Smooth muscle cell (in vitro differentiated cells): Measurements from ENCODE around the gene RWDD3. TPM values are rescaled to one million over a fixed set of nuclear protein-coding genes. Genes with fewer than 3 reads are reported as not detected.

Experiments used
- DNase-seq: peaks from one replicate; lab custom pipeline; 2025; ENCODE audit not compliant: unreplicated experiment; lab: John Stamatoyannopoulos, UW
- H2AFZ ChIP-seq: fragments of 200-600 bp; sonication (generic); 2 replicates; pipeline ENCODE4 v1.6.0; 2016; ENCODE audit warnings: antibody characterized with exemption, low read depth, mild to moderate bottlenecking
- H3F3A ChIP-seq: fragments of 200-600 bp; sonication (generic); 2 replicates; pipeline ENCODE4 v1.6.0; 2017; ENCODE audit warnings: antibody characterized with exemption, low read depth
- H3K27ac ChIP-seq: fragments of 200-600 bp; sonication (generic); 2 replicates; pipeline ENCODE4 v1.5.1; 2016; ENCODE audit warnings: low read depth, mild to moderate bottlenecking
- H3K27me3 ChIP-seq: fragments of 200-600 bp; sonication (generic); 2 replicates; pipeline ENCODE4 v1.6.1; 2016; ENCODE audit warnings: low read depth, mild to moderate bottlenecking
- H3K36me3 ChIP-seq: fragments of 200-600 bp; sonication (generic); 2 replicates; pipeline ENCODE4 v1.5.1; 2016; ENCODE audit warnings: low read depth
- H3K4me1 ChIP-seq: fragments of 200-600 bp; sonication (generic); 2 replicates; pipeline ENCODE4 v1.5.1; 2016; ENCODE audit warnings: low read depth
- H3K4me2 ChIP-seq: fragments of 200-600 bp; sonication (generic); 2 replicates; pipeline ENCODE4 v1.6.0; 2016; ENCODE audit warnings: mild to moderate bottlenecking
- H3K4me3 ChIP-seq: fragments of 200-600 bp; sonication (generic); 2 replicates; pipeline ENCODE4 v1.5.1; 2016; ENCODE audit warnings: mild to moderate bottlenecking
- H3K79me2 ChIP-seq: fragments of 200-600 bp; sonication (generic); 2 replicates; pipeline ENCODE4 v1.6.0; 2016; ENCODE audit warnings: low read depth, mild to moderate bottlenecking
- H3K9ac ChIP-seq: fragments of 200-600 bp; sonication (generic); 2 replicates; pipeline ENCODE4 v1.6.0; 2016; ENCODE audit warnings: low read depth
- H3K9me3 ChIP-seq: fragments of 200-600 bp; sonication (generic); replicated peaks from 2 replicates; pipeline ENCODE4 v1.5.1; 2016; ENCODE audit warnings: low read depth
- H4K20me1 ChIP-seq: fragments of 200-600 bp; sonication (generic); 2 replicates; pipeline ENCODE4 v1.6.0; 2016; ENCODE audit warnings: low read depth
- CTCF ChIP-seq: fragments of 200-600 bp; sonication (generic); IDR thresholded peaks from 2 replicates; pipeline ENCODE4 v1.5.1; 2017; ENCODE audit warnings: borderline replicate concordance, mild to moderate bottlenecking, antibody characterized with exemption; ENCODE audit not compliant: insufficient read depth, poor library complexity, severe bottlenecking
- WGBS: methylation state at CpG from one replicate; pipeline ENCODE4 v1.1.7; 2016; ENCODE audit warnings: low lambda C conversion rate; 5-methylcytosine and 5-hydroxymethylcytosine counted together
- polyA plus RNA-seq: library from polyadenylated mRNA; unstranded; fragments of >200 nt; fragmentation: Nextera tagmentation; extraction: Ambion mirVana; gene quantifications from 2 replicates; pipeline ENCODE4 v1.2.1, GENCODE V29; 2016
- total RNA-seq: library from RNA; depleted of rRNA; stranded (reverse); fragments of >200 nt; gene quantifications from 2 replicates; pipeline ENCODE4 v1.2.3, GENCODE V29; 2014

RWDD3 gene
- total and polyA plus RNA-seq, 2 experiments from 2014 or later: 21.5 to 28.2 TPM

- no peaks in the 10 kb centered on the region for H3K79me2 ChIP-seq
- H3F3A ChIP-seq: no peaks in the 10 kb centered on the region
- no peak overlapping the region for H3K4me3 ChIP-seq
- no peaks in the 10 kb centered on the region for H3K4me1 ChIP-seq
- WGBS: 88% methylated on average over 1 of the region's 1 CpG
- no peaks in the 10 kb centered on the region for H3K27me3 ChIP-seq
- H3K36me3 ChIP-seq: no peaks in the 10 kb centered on the region
- H3K9me3 ChIP-seq: no peaks in the 10 kb centered on the region
- H2AFZ ChIP-seq: no peak overlapping the region
- H3K27ac ChIP-seq: no peak overlapping the region
- no peak for TF ChIP-seq CTCF
- H3K9ac ChIP-seq: no peak overlapping the region
- no peak for DNase-seq
- peaks cover 16% of the 10 kb centered on the region for H4K20me1 ChIP-seq
- no peak overlapping the region for H3K4me2 ChIP-seq
These were observed 15.9 kb downstream of the RWDD3 start for GRCh38 chr1:95249916-95250315.

GRCh38 chr1:95252422-95252821 is 18.4 kb downstream of the RWDD3 start:
- no peaks in the 10 kb centered on the region for H3K79me2 ChIP-seq
- TF ChIP-seq CTCF: no peak
- H4K20me1 ChIP-seq: peaks cover 5% of the 10 kb centered on the region
- no peaks in the 10 kb centered on the region for H3K9me3 ChIP-seq
- no peak overlapping the region for H3K27ac ChIP-seq
- no peaks in the 10 kb centered on the region for H3K4me1 ChIP-seq
- DNase-seq: no peak
- 96% methylated on average over 4 of the region's 4 CpGs for WGBS
- H3F3A ChIP-seq: no peaks in the 10 kb centered on the region
- H2AFZ ChIP-seq: no peak overlapping the region
- no peak overlapping the region for H3K4me3 ChIP-seq
- no peaks in the 10 kb centered on the region for H3K27me3 ChIP-seq
- no peak overlapping the region for H3K9ac ChIP-seq
- no peak overlapping the region for H3K4me2 ChIP-seq
- H3K36me3 ChIP-seq: no peaks in the 10 kb centered on the region

GRCh38 chr1:95254959-95255358 is 20.9 kb downstream of the RWDD3 start:
- Histone ChIP-seq H3K4me3 (no peak overlapping the region), H3K27ac (no peak overlapping the region), H3K4me2 (no peak overlapping the region), H3K36me3 (no peaks in the 10 kb centered on the region), H3K79me2 (no peaks in the 10 kb centered on the region), H3F3A (no peaks in the 10 kb centered on the region), H3K27me3 (no peaks in the 10 kb centered on the region), H3K9ac (no peak overlapping the region), H3K4me1 (no peaks in the 10 kb centered on the region), H4K20me1 (no peaks in the 10 kb centered on the region), H2AFZ (no peak overlapping the region), H3K9me3 (no peaks in the 10 kb centered on the region)
- TF ChIP-seq CTCF: no peak
- no peak for DNase-seq

GRCh38 chr1:95255826-95256225 is 21.8 kb downstream of the RWDD3 start:
- Histone ChIP-seq H3K9me3 (no peaks in the 10 kb centered on the region), H3F3A (no peaks in the 10 kb centered on the region), H3K9ac (no peak overlapping the region), H3K79me2 (no peaks in the 10 kb centered on the region), H3K4me2 (no peak overlapping the region), H3K27ac (no peak overlapping the region), H3K4me3 (no peak overlapping the region), H3K4me1 (no peaks in the 10 kb centered on the region), H3K27me3 (no peaks in the 10 kb centered on the region), H4K20me1 (no peaks in the 10 kb centered on the region), H3K36me3 (no peaks in the 10 kb centered on the region), H2AFZ (no peak overlapping the region)
- no peak for TF ChIP-seq CTCF
- DNase-seq: no peak
- 81% methylated on average over 1 of the region's 1 CpG for WGBS
